ENCODE measurements around the gene ZNF148.
"Not testable (repeated sequence)": the region's sequence is repeated elsewhere in the genome, so short reads cannot be mapped to it uniquely, and the experiment has no call there.

ZNF148 gene

GRCh38 chr3:125403789-125404188 is 28.7 kb upstream of the ZNF148 start:
- DNase-seq (ENCODE audit: low read depth, low spot score) = no peak
- in situ Hi-C loops (cut with HindIII; ENCODE audit: low sequenced_read_pairs) = no loop called here
- H3K4me3 ChIP-seq (ENCODE audit: low read depth, low read length) = no peak overlapping the region
- TF ChIP-seq CTCF (IDR thresholded peaks at IDR 0.05; ENCODE audit: low read depth, low read length) = peak; percentile 17

GRCh38 chr3:125402639-125403038 is 27.5 kb upstream of the ZNF148 start:
- in situ Hi-C loops (cut with HindIII; ENCODE audit: low sequenced_read_pairs) = no loop called here
- no peak for TF ChIP-seq CTCF (IDR thresholded peaks at IDR 0.05; ENCODE audit: low read depth, low read length)

GRCh38 chr3:125401402-125401801 is 26.3 kb upstream of the ZNF148 start:
- DNase-seq (ENCODE audit: low read depth, low spot score) = peak; percentile 47
- in situ Hi-C loops (cut with HindIII; ENCODE audit: low sequenced_read_pairs) = no loop called here
- TF ChIP-seq CTCF (IDR thresholded peaks at IDR 0.05; ENCODE audit: low read depth, low read length) = no peak
- no peak overlapping the region for H3K4me3 ChIP-seq (ENCODE audit: low read depth, low read length)

More at GRCh38 chr3:125402639-125403038, 27.5 kb upstream of the ZNF148 start:
- H3K4me3 ChIP-seq (ENCODE audit: low read depth, low read length) = no peak overlapping the region
- no peak for DNase-seq (ENCODE audit: low read depth, low spot score)

- in situ Hi-C loops (cut with HindIII; ENCODE audit: low sequenced_read_pairs) = no loop called here
- no peak for DNase-seq (ENCODE audit: low read depth, low spot score)
- no peak overlapping the region for H3K4me3 ChIP-seq (ENCODE audit: low read depth, low read length)
- no peak for TF ChIP-seq CTCF (IDR thresholded peaks at IDR 0.05; ENCODE audit: low read depth, low read length)
Observed at GRCh38 chr3:125398952-125399351, 23.8 kb upstream of the ZNF148 start.

GRCh38 chr3:125395091-125395490 is 20.0 kb upstream of the ZNF148 start:
- H3K4me3 ChIP-seq (ENCODE audit: low read depth, low read length) = no peak overlapping the region
- in situ Hi-C loops (cut with HindIII; ENCODE audit: low sequenced_read_pairs) = no loop called here
- no peak for DNase-seq (ENCODE audit: low read depth, low spot score)
- TF ChIP-seq CTCF (IDR thresholded peaks at IDR 0.05; ENCODE audit: low read depth, low read length) = no peak

GRCh38 chr3:125394406-125394805 is 19.3 kb upstream of the ZNF148 start:
- no peak for DNase-seq (ENCODE audit: low read depth, low spot score)
- in situ Hi-C loops (cut with HindIII; ENCODE audit: low sequenced_read_pairs) = no loop called here
- H3K4me3 ChIP-seq (ENCODE audit: low read depth, low read length) = no peak overlapping the region
- no peak for TF ChIP-seq CTCF (IDR thresholded peaks at IDR 0.05; ENCODE audit: low read depth, low read length)

- TF ChIP-seq CTCF (IDR thresholded peaks at IDR 0.05; ENCODE audit: low read depth, low read length) = no peak
- DNase-seq (ENCODE audit: low read depth, low spot score) = no peak
Observed at GRCh38 chr3:125389282-125389681, 14.2 kb upstream of the ZNF148 start.

GRCh38 chr3:125388369-125388768 is 13.2 kb upstream of the ZNF148 start:
- in situ Hi-C loops (cut with HindIII; ENCODE audit: low sequenced_read_pairs); H3K4me3 ChIP-seq (ENCODE audit: low read depth, low read length); DNase-seq (ENCODE audit: low read depth, low spot score): not testable (repeated sequence)

More at GRCh38 chr3:125389282-125389681, 14.2 kb upstream of the ZNF148 start:
- in situ Hi-C loops (cut with HindIII; ENCODE audit: low sequenced_read_pairs) = no loop called here
- no peak overlapping the region for H3K4me3 ChIP-seq (ENCODE audit: low read depth, low read length)

All from astrocyte of the spinal cord (primary cell).